Panc1 (cell line): ENCODE results near the gene BCO2. TPM values are rescaled to one million over a fixed set of nuclear protein-coding genes. Genes with fewer than 3 reads are reported as not detected.
"Not testable (repeated sequence)": the region's sequence is repeated elsewhere in the genome, so short reads cannot be mapped to it uniquely, and the experiment has no call there.

Source experiments
- ATAC-seq: fragments of 200-7000 bp; cut with Tn5 transposase; 2 replicates; pipeline ENCODE4 v1.9.1; 2020; ENCODE audit warnings: mild to moderate bottlenecking, moderate library complexity
- BruUV-seq: library from RNA; stranded (reverse); fragments of 400-500 nt; replicated peaks from 2 replicates; lab custom pipeline; 2021; lab: Mats Ljungman, UMichigan
- CTCF ChIA-PET: fragments of 300-600 bp; sonication (Branson Sonifier 250); formaldehyde crosslinking; loops from one replicate; lab custom pipeline; 2022; ENCODE audit warnings: antibody characterized with exemption; lab: Charles Lee
- POLR2A ChIA-PET: fragments of 300-600 bp; sonication (Branson Sonifier 250); formaldehyde crosslinking; loops from one replicate; lab custom pipeline; 2022; ENCODE audit warnings: antibody characterized with exemption; lab: Charles Lee
- DNase-seq: peaks from one replicate; pipeline ENCODE4 v3.0.0-alpha.2; 2010; ENCODE audit warnings: low read depth, low spot score
- H3K27ac ChIP-seq: 2 replicates; pipeline ENCODE4 v1.5.1; 2011; ENCODE audit warnings: mild to moderate bottlenecking, low read length, inconsistent platforms
- H3K27me3 ChIP-seq: fragments of 200-500 bp; sonication (Bioruptor generic); 2 replicates; pipeline ENCODE4 v1.6.0; 2014; ENCODE audit warnings: low read length, inconsistent platforms; ENCODE audit not compliant: control insufficient read depth, insufficient read depth
- H3K36me3 ChIP-seq: fragments of 200-500 bp; sonication (Bioruptor generic); 2 replicates; pipeline ENCODE4 v1.5.1; 2014; ENCODE audit warnings: inconsistent platforms, mild to moderate bottlenecking, low read length, moderate library complexity; ENCODE audit not compliant: control insufficient read depth, insufficient read depth
- H3K4me1 ChIP-seq: 2 replicates; pipeline ENCODE4 v1.5.1; 2011; ENCODE audit warnings: inconsistent platforms, mild to moderate bottlenecking, low read length, moderate library complexity; ENCODE audit not compliant: control insufficient read depth, insufficient read depth
- H3K4me3 ChIP-seq, 2 experiments: 2 replicates each; pipeline ENCODE4 v1.5.1; 2011 to 2012; ENCODE audit warnings: low read depth in 2 of 2, low read length in 2 of 2, mild to moderate bottlenecking in 2 of 2, inconsistent platforms in 1 of 2, moderate library complexity in 1 of 2
- H3K9me3 ChIP-seq: fragments of 200-500 bp; sonication (Bioruptor generic); 2 replicates; pipeline ENCODE4 v1.5.1; 2014; ENCODE audit warnings: low read depth, mild to moderate bottlenecking, inconsistent platforms, low read length, moderate library complexity; ENCODE audit not compliant: control insufficient read depth, insufficient read depth
- CTCF ChIP-seq: fragments of 450-650 bp; IDR thresholded peaks from 2 replicates; pipeline ENCODE4 v1.5.1; 2017; ENCODE audit warnings: mild to moderate bottlenecking
- POLR2AphosphoS5 ChIP-seq: IDR thresholded peaks from 2 replicates; pipeline ENCODE4 v1.6.1; 2012; ENCODE audit warnings: mild to moderate bottlenecking, low read depth, low read length, moderate library complexity
- REST ChIP-seq, 2 experiments: IDR thresholded peaks; 2 replicates each; pipeline ENCODE4 v1.6.1; 2011 to 2012; ENCODE audit warnings: low read depth in 2 of 2, control low read depth in 1 of 2, low read length in 1 of 2, mild to moderate bottlenecking in 1 of 2, moderate library complexity in 1 of 2; ENCODE audit not compliant: insufficient read depth in 1 of 2
- SIN3A ChIP-seq: IDR thresholded peaks from 2 replicates; pipeline ENCODE4 v1.6.1; 2012; ENCODE audit warnings: low read depth, mild to moderate bottlenecking, low read length, moderate library complexity, borderline replicate concordance; ENCODE audit not compliant: insufficient read depth
- TCF7L2 ChIP-seq: IDR thresholded peaks from 2 replicates; pipeline ENCODE4 v1.6.1; 2011; ENCODE audit warnings: mild to moderate bottlenecking, low read depth, low read length, inconsistent platforms
- in situ Hi-C: cut with HindIII; loops from 2 replicates; pipeline ENCODE4 v1.10.0; 2016; ENCODE audit warnings: low sequenced_read_pairs, low pct_unique_long_range_greater_than_20kb
- intact Hi-C: fragments of 100-400 bp; cut with micrococcal nuclease; formaldehyde crosslinking; loops from one replicate; pipeline ENCODE4 v1.10.0; 2022; ENCODE audit not compliant: unreplicated experiment
- total RNA-seq: library from RNA; stranded (reverse); gene quantifications from one replicate; pipeline ENCODE4 v1.2.1, GENCODE V29; 2021; ENCODE audit not compliant: unreplicated experiment

The BCO2 gene
- total RNA-seq, 1 experiment from 2014 or later: 2.5 TPM

- no peaks in the 10 kb centered on the region for H3K4me1 ChIP-seq
- H3K36me3 ChIP-seq: no peaks in the 10 kb centered on the region
- no peaks in the 10 kb centered on the region for H3K27me3 ChIP-seq
- ATAC-seq: no peak
- no peak overlapping the region for H3K4me3 ChIP-seq
- intact Hi-C loops (no loop called here), in situ Hi-C loops (no loop called here)
- CTCF ChIA-PET: no interaction called here
- DNase-seq: no peak
- H3K27ac ChIP-seq: no peak overlapping the region
- no peaks in the 10 kb centered on the region for H3K9me3 ChIP-seq
- POLR2A ChIA-PET: no interaction called here
- BruUV-seq: no TSS peak
- TF ChIP-seq POLR2AphosphoS5 (no peak), CTCF (no peak), TCF7L2 (no peak), REST (IDR thresholded peaks at IDR 0.05; ENCODE audit: insufficient read depth in 1 of 2, low read depth in 2 of 2, low read length in 1 of 2) (no peak), SIN3A (no peak)
These were observed 10.6 kb downstream of the BCO2 start for GRCh38 chr11:112185883-112186282.

GRCh38 chr11:112186304-112186703 lies 11.0 kb downstream of the BCO2 start:
- Histone ChIP-seq H3K4me1 (no peaks in the 10 kb centered on the region), H3K9me3 (no peaks in the 10 kb centered on the region), H3K27me3 (no peaks in the 10 kb centered on the region), H3K4me3 (no peak overlapping the region), H3K36me3 (no peaks in the 10 kb centered on the region), H3K27ac (no peak overlapping the region)
- DNase-seq: no peak
- POLR2A ChIA-PET: no interaction called here
- in situ Hi-C loops (no loop called here), intact Hi-C loops (no loop called here)
- no peak for ATAC-seq
- no peak for TF ChIP-seq POLR2AphosphoS5
- TF ChIP-seq TCF7L2: no peak
- no peak for TF ChIP-seq CTCF
- no peak for TF ChIP-seq SIN3A
- no peak for TF ChIP-seq REST (IDR thresholded peaks at IDR 0.05; ENCODE audit: insufficient read depth in 1 of 2, low read depth in 2 of 2, low read length in 1 of 2)
- CTCF ChIA-PET: no interaction called here
- no TSS peak for BruUV-seq

- H3K36me3 ChIP-seq, ATAC-seq, in situ Hi-C loops, H3K4me1 ChIP-seq, H3K9me3 ChIP-seq, CTCF ChIA-PET, intact Hi-C loops, POLR2A ChIA-PET, BruUV-seq, DNase-seq, H3K27ac ChIP-seq, H3K4me3 ChIP-seq, H3K27me3 ChIP-seq: not testable (repeated sequence)
These were observed 19.8 kb downstream of the BCO2 start for GRCh38 chr11:112195113-112195512.
